H1 (cell line): ENCODE measurements around the gene CCDC86. TPM values are rescaled to one million over a fixed set of nuclear protein-coding genes. Genes with fewer than 3 reads are reported as not detected.

Experiments used
- CTCF ChIA-PET: fragments of 300-600 bp; sonication (Branson Sonifier 250); formaldehyde crosslinking; loops from one replicate; lab custom pipeline; 2021; ENCODE audit not compliant: partially characterized antibody; lab: Charles Lee
- POLR2A ChIA-PET: fragments of 300-600 bp; sonication (Branson Sonifier 250); formaldehyde crosslinking; loops from one replicate; lab custom pipeline; 2021; ENCODE audit warnings: inconsistent platforms; ENCODE audit not compliant: partially characterized antibody; lab: Charles Lee
- DNase-seq, 2 experiments: peaks; one replicate each; pipeline versions ENCODE4 v3.0.0 to v3.0.0-alpha.2; 2010 to 2022; ENCODE audit warnings: low spot score in 2 of 2, low read depth in 1 of 2, mixed read lengths in 1 of 2
- FAIRE-seq: peaks from 2 replicates; lab custom pipeline; 2011; peaks lifted over from hg19 to GRCh38; lab: Jason Lieb, UNC
- H2AFZ ChIP-seq: 2 replicates; pipeline ENCODE4 v1.8.1; 2012; ENCODE audit warnings: low read length, inconsistent platforms
- H2AK5ac ChIP-seq: 2 replicates; pipeline ENCODE4 v1.6.1; 2013; ENCODE audit warnings: low read depth, low read length
- H2BK120ac ChIP-seq: replicated peaks from 2 replicates; pipeline ENCODE3; 2013; ENCODE audit warnings: low read depth, low read length, inconsistent platforms
- H2BK12ac ChIP-seq: 2 replicates; pipeline ENCODE4 v1.6.1; 2013; ENCODE audit warnings: low read depth, low read length
- H2BK15ac ChIP-seq: 2 replicates; pipeline ENCODE4 v1.6.1; 2013; ENCODE audit warnings: low read length
- H2BK20ac ChIP-seq: 2 replicates; pipeline ENCODE4 v1.6.1; 2013; ENCODE audit warnings: low read length
- H2BK5ac ChIP-seq: 2 replicates; pipeline ENCODE4 v1.6.1; 2013; ENCODE audit warnings: low read depth, low read length
- H3K14ac ChIP-seq: 2 replicates; pipeline ENCODE4 v1.6.1; 2013; ENCODE audit warnings: inconsistent platforms; ENCODE audit not compliant: insufficient read length
- H3K18ac ChIP-seq: 2 replicates; pipeline ENCODE4 v1.6.1; 2013; ENCODE audit warnings: low read length; ENCODE audit errors: extremely low read depth
- H3K23ac ChIP-seq: 2 replicates; pipeline ENCODE4 v1.6.1; 2013; ENCODE audit warnings: inconsistent platforms; ENCODE audit not compliant: insufficient read length
- H3K23me2 ChIP-seq: 2 replicates; pipeline ENCODE4 v1.6.1; 2013; ENCODE audit warnings: low read depth, low read length
- H3K27ac ChIP-seq: 2 replicates; pipeline ENCODE4 v1.6.1; 2011; ENCODE audit warnings: low read depth, low read length, inconsistent platforms
- H3K27me3 ChIP-seq, 4 experiments: replicated peaks in 1 of 4; 1 replicate in 1 of 4; 2 replicates in 3 of 4; pipeline versions ENCODE4 v1.6.1 to v1.8.1; 2011 to 2013; ENCODE audit warnings: low read length in 3 of 4, mild to moderate bottlenecking in 3 of 4, inconsistent platforms in 2 of 4, mixed read lengths in 2 of 4, moderate library complexity in 1 of 4; ENCODE audit not compliant: control insufficient read depth in 3 of 4, insufficient read depth in 3 of 4; ENCODE audit errors: extremely low read depth in 1 of 4
- H3K36me3 ChIP-seq, 4 experiments: 2 replicates each; pipeline versions ENCODE4 v1.6.1 to v1.8.1; 2011 to 2013; ENCODE audit warnings: mild to moderate bottlenecking in 4 of 4, low read length in 3 of 4, moderate library complexity in 2 of 4, control low read depth in 1 of 4, inconsistent platforms in 1 of 4; ENCODE audit not compliant: insufficient read depth in 4 of 4, control insufficient read depth in 2 of 4
- H3K4ac ChIP-seq: replicated peaks from 2 replicates; pipeline ENCODE3; 2013; ENCODE audit warnings: low read length, low read depth, mixed read lengths, inconsistent platforms; ENCODE audit not compliant: insufficient read length
- H3K4me1 ChIP-seq, 4 experiments: replicated peaks in 1 of 4; 1 replicate in 1 of 4; 2 replicates in 3 of 4; pipeline versions ENCODE4 v1.6.1 to v1.8.1; 2011 to 2013; ENCODE audit warnings: low read length in 3 of 4, inconsistent platforms in 2 of 4, mixed read lengths in 1 of 4; ENCODE audit not compliant: insufficient read depth in 4 of 4, control insufficient read depth in 3 of 4
- H3K4me2 ChIP-seq, 2 experiments: 2 replicates each; pipeline versions ENCODE4 v1.6.1 to v1.8.1; 2011 to 2013; ENCODE audit warnings: low read depth in 2 of 2, low read length in 2 of 2, control low read depth in 1 of 2, inconsistent platforms in 1 of 2, mild to moderate bottlenecking in 1 of 2; ENCODE audit not compliant: insufficient read depth in 1 of 2
- H3K4me3 ChIP-seq, 4 experiments: fragments of 200-600, 300-600 bp in 1 of 4; sonication (generic), shearing (Covaris generic), sonication (Bioruptor Twin) in 1 of 4; 2 replicates each; pipeline versions ENCODE4 v1.5.1 to v1.8.1; 2011 to 2016; ENCODE audit warnings: low read length in 4 of 4, low read depth in 3 of 4, control low read depth in 2 of 4, inconsistent platforms in 2 of 4, mild to moderate bottlenecking in 2 of 4, mixed read lengths in 1 of 4, moderate library complexity in 1 of 4; ENCODE audit not compliant: insufficient read depth in 2 of 4; ENCODE audit errors: extremely low read depth in 1 of 4
- H3K56ac ChIP-seq: replicated peaks from 2 replicates; pipeline ENCODE3; 2013; ENCODE audit warnings: low read depth, mild to moderate bottlenecking, mixed read lengths, low read length, inconsistent platforms; ENCODE audit not compliant: insufficient read length
- H3K79me1 ChIP-seq: 2 replicates; pipeline ENCODE4 v1.6.1; 2013; ENCODE audit warnings: low read depth, low read length, control low read depth
- H3K79me2 ChIP-seq, 2 experiments: 2 replicates each; pipeline versions ENCODE4 v1.6.1 to v1.8.1; 2012 to 2013; ENCODE audit warnings: low read length in 2 of 2, mild to moderate bottlenecking in 2 of 2, inconsistent platforms in 1 of 2; ENCODE audit not compliant: insufficient read depth in 2 of 2, control insufficient read depth in 1 of 2
- H3K9ac ChIP-seq, 4 experiments: replicated peaks in 1 of 4; 1 replicate in 1 of 4; 2 replicates in 3 of 4; pipeline versions ENCODE4 v1.6.1 to v1.8.1; 2011 to 2013; ENCODE audit warnings: low read depth in 3 of 4, low read length in 3 of 4, control low read depth in 2 of 4, mild to moderate bottlenecking in 2 of 4, moderate library complexity in 2 of 4, inconsistent platforms in 1 of 4; ENCODE audit errors: extremely low read depth in 1 of 4
- H3K9me3 ChIP-seq, 2 experiments: 2 replicates each; pipeline versions ENCODE4 v1.6.1 to v1.8.1; 2012 to 2013; ENCODE audit warnings: mild to moderate bottlenecking in 2 of 2, moderate library complexity in 2 of 2, control low read depth in 1 of 2, inconsistent platforms in 1 of 2, low read depth in 1 of 2, low read length in 1 of 2, mixed read lengths in 1 of 2; ENCODE audit not compliant: insufficient read depth in 2 of 2
- H4K20me1 ChIP-seq, 2 experiments: replicated peaks in 1 of 2; 2 replicates each; pipeline versions ENCODE3 to v1.8.1; 2011 to 2013; ENCODE audit warnings: inconsistent platforms in 2 of 2, low read length in 2 of 2, mild to moderate bottlenecking in 1 of 2; ENCODE audit not compliant: insufficient read depth in 2 of 2, control insufficient read depth in 1 of 2
- H4K5ac ChIP-seq: 2 replicates; pipeline ENCODE4 v1.6.1; 2013; ENCODE audit warnings: low read length, low read depth, mixed read lengths, inconsistent platforms; ENCODE audit not compliant: insufficient read length
- H4K8ac ChIP-seq: 2 replicates; pipeline ENCODE4 v1.8.0; 2013; ENCODE audit warnings: mild to moderate bottlenecking, moderate library complexity, low read length, inconsistent platforms; ENCODE audit not compliant: insufficient read depth; ENCODE audit errors: extremely low read depth
- H4K91ac ChIP-seq: replicated peaks from 2 replicates; pipeline ENCODE3; 2013; ENCODE audit warnings: low read length, mixed read lengths, inconsistent platforms; ENCODE audit not compliant: insufficient read length
- ATF3 ChIP-seq: IDR thresholded peaks from 2 replicates; pipeline ENCODE4 v1.6.1; 2011; ENCODE audit warnings: low read depth, mild to moderate bottlenecking, low read length; ENCODE audit not compliant: insufficient read depth
- BRCA1 ChIP-seq: IDR thresholded peaks from 2 replicates; pipeline ENCODE4 v1.6.1; 2012; ENCODE audit warnings: low read depth, low read length, improper control_type of control experiment
- E2F6 ChIP-seq: IDR thresholded peaks from 2 replicates; pipeline ENCODE4 v1.6.1; 2012; ENCODE audit warnings: inconsistent platforms
- KDM1A ChIP-seq: fragments of 200-600, 300-600 bp; sonication (generic); IDR thresholded peaks from 2 replicates; pipeline ENCODE4 v1.7.1; 2016; ENCODE audit warnings: mild to moderate bottlenecking, low read length, borderline replicate concordance
- RBBP5 ChIP-seq: IDR thresholded peaks from 2 replicates; pipeline ENCODE4 v1.7.1; 2012; ENCODE audit warnings: low read depth, mild to moderate bottlenecking, inconsistent platforms, low read length, moderate library complexity, borderline replicate concordance
- RFX5 ChIP-seq: IDR thresholded peaks from 2 replicates; pipeline ENCODE4 v1.6.1; 2011; ENCODE audit warnings: low read depth, low read length, improper control_type of control experiment, borderline replicate concordance
- SIRT6 ChIP-seq: IDR thresholded peaks from one replicate; pipeline ENCODE4 v1.7.1; 2012; ENCODE audit warnings: low read length, inconsistent platforms
- SUZ12 ChIP-seq: fragments of 200-600 bp; sonication (generic); IDR thresholded peaks from 2 replicates; pipeline ENCODE4 v1.6.1; 2012; ENCODE audit warnings: mild to moderate bottlenecking, inconsistent platforms, low read length, moderate library complexity, mixed read lengths
- TAF1 ChIP-seq: IDR thresholded peaks from 2 replicates; pipeline ENCODE4 v1.6.1; 2011; ENCODE audit warnings: mild to moderate bottlenecking, low read depth, low read length
- WGBS, 2 experiments: shearing (Covaris generic) in 1 of 2; methylation state at CpG; one replicate each; pipeline versions ENCODE4 v1.1.6 to v1.1.7; 2013 to 2015; ENCODE audit warnings: low lambda C conversion rate in 2 of 2, mixed read lengths in 2 of 2, inconsistent platforms in 1 of 2, low coverage in 1 of 2, missing lambda C conversion rate in 1 of 2; ENCODE audit not compliant: insufficient replicate concordance in 2 of 2, insufficient coverage in 1 of 2, insufficient read length in 1 of 2; ENCODE audit errors: extremely low coverage in 1 of 2, missing lambda C conversion rate in 1 of 2; 5-methylcytosine and 5-hydroxymethylcytosine counted together
- polyA plus RNA-seq, 7 experiments: library from polyadenylated mRNA; depleted of rRNA in 3 of 7; stranded (reverse) in 5 of 7; unstranded in 2 of 7; fragments of >200 nt in 5 of 7; fragments of 200-250 nt in 2 of 7; gene quantifications; 1 replicate in 5 of 7; 2 replicates in 1 of 7; 4 replicates in 1 of 7; pipeline versions ENCODE4 v1.2.1 to v1.2.3, GENCODE V29; 2011 to 2013; ENCODE audit warnings: missing spikeins in 2 of 7, mixed read lengths in 2 of 7
- total RNA-seq: library from RNA; stranded (reverse); fragmentation: NEBNext Ultra II Directional; extraction: Animal tissue kit (Norgen Biotek cat#: 25700); gene quantifications from 2 replicates; pipeline ENCODE4 v1.2.1, GENCODE V29; 2021

Gene CCDC86
- total and polyA plus RNA-seq, 2 of the 8 experiments (the other 6 are each of a cell fraction or from before 2014, with no cell fraction given) = 37.7 to 76.4 TPM

DNA sequence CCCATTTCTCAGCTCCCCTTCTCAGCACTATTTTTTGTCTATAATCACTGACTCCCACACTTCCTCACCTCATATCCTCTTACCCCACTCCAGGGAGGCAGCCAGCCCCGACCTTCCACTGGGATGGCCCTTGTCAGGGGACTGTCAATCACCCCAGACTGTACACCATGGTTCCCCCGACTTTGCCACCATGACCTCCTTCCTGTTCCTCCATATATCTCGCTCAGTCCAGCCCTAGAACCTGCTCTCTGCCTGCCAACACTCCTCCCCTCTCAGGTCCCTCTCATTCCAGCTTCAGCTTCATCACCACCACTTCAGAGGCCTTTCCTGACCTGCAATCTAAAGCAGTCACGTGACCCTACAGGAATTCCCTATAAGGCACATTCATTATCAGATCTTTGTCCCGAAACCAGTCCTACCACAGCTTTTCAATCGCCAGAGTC is 48.0 kb downstream of the CCDC86 start:
- Histone ChIP-seq H3K79me1 (no peaks in the 10 kb centered on the region; the same call in 1 of the 2 replicates), H2AK5ac (no peak overlapping the region), H3K36me3 (peaks cover 5 to 30% (median 17%) of the 10 kb centered on the region in 4 experiments), H2BK5ac (no peak overlapping the region), H3K23me2 (no peaks in the 10 kb centered on the region), H3K4me2 (no peak overlapping the region), H3K18ac (no peak overlapping the region), H2BK12ac (no peak overlapping the region), H2BK20ac (no peak overlapping the region), H3K27me3 (no peaks in the 10 kb centered on the region), H3K9ac (no peak overlapping the region; a peak in 1 of 7 replicates), H2AFZ (no peak overlapping the region), H4K20me1 (peaks cover 0 to 7% of the 10 kb centered on the region in 2 experiments), H2BK120ac (no peak overlapping the region), H3K14ac (no peak overlapping the region), H4K5ac (no peak overlapping the region), H4K8ac (no peak overlapping the region), H4K91ac (no peak overlapping the region), H3K23ac (no peak overlapping the region), H3K79me2 (no peaks in the 10 kb centered on the region), H3K4ac (no peak overlapping the region), H3K4me1 (no peaks in the 10 kb centered on the region), H3K56ac (no peak overlapping the region), H3K9me3 (no peaks in the 10 kb centered on the region), H2BK15ac (no peak overlapping the region), H3K4me3 (no peak overlapping the region), H3K27ac (no peak overlapping the region)
- FAIRE-seq (no peak), DNase-seq (no peak)
- ChIA-PET POLR2A (interaction anchor here (0.6 to 3.9 kb wide), 12 partner anchors 9 to 228 kb away, joined by 3 to 18 read pairs (median 4); partner anchors contain the start of genes CCDC86, PRPF19 and TMEM109), CTCF (interaction anchor here (1.0 to 23.0 kb wide), 9 partner anchors 8 to 127 kb away, joined by 3 to 522 read pairs (median 16); partner anchors contain the start of gene PRPF19)
- 73% methylated on average over 6 of the region's 6 CpGs; no CpG with 5 or more reads in 1 of the 2 experiments for WGBS, 2 experiments
- TF ChIP-seq ATF3 (no peak), SUZ12 (no peak), SIRT6 (no peak), RFX5 (no peak), E2F6 (no peak), BRCA1 (no peak), RBBP5 (no peak), TAF1 (no peak), KDM1A (no peak)
